K562 (cell line): Measurements from ENCODE around the gene PRKAG2. TPM values are rescaled to one million over a fixed set of nuclear protein-coding genes. Genes with fewer than 3 reads are reported as not detected.

Experiments used
- ADNP ChIP-seq: fragments of 200-800 bp; sonication (Bioruptor generic); IDR thresholded peaks from 2 replicates; pipeline ENCODE4 v1.6.1; 2016; ENCODE audit warnings: missing genetic modification characterization, missing compliant biosample characterization
- CAMTA2 ChIP-seq: fragments of 250-450 bp; sonication (Bioruptor Pico); conservative IDR thresholded peaks from 2 replicates; pipeline ENCODE4 v1.5.1; 2022
- CBX1 ChIP-seq: sonication (generic); IDR thresholded peaks from 2 replicates; pipeline ENCODE4 v1.6.1; 2016; ENCODE audit warnings: antibody characterized with exemption, low read depth, mild to moderate bottlenecking
- CBX5 ChIP-seq: IDR thresholded peaks from 2 replicates; pipeline ENCODE4 v1.6.1; 2014; ENCODE audit warnings: low read depth, borderline replicate concordance
- E2F1 ChIP-seq: sonication (generic); formaldehyde crosslinking; IDR thresholded peaks from 2 replicates; pipeline ENCODE4 v1.8.1; 2023; ENCODE audit warnings: mild to moderate bottlenecking, missing genetic modification reagents, moderate library complexity
- HMG20A ChIP-seq: fragments of 450-650 bp; formaldehyde crosslinking; conservative IDR thresholded peaks from 2 replicates; pipeline ENCODE4 v1.4.0; 2020; ENCODE audit warnings: mild to moderate bottlenecking, mixed read lengths
- IFI16 ChIP-seq: fragments of 250-450 bp; sonication (Bioruptor Pico); IDR thresholded peaks from 2 replicates; pipeline ENCODE4 v2.1.2; 2022; ENCODE audit warnings: mild to moderate bottlenecking, inconsistent platforms
- KLF16 ChIP-seq: IDR thresholded peaks from 2 replicates; pipeline ENCODE4 v1.6.1; 2016; ENCODE audit warnings: antibody characterized with exemption
- MCM2 ChIP-seq: fragments of 450-650 bp; IDR thresholded peaks from 2 replicates; pipeline ENCODE4 v1.6.1; 2017; ENCODE audit warnings: low read depth, mild to moderate bottlenecking
- MTA3 ChIP-seq: fragments of 450-650 bp; formaldehyde crosslinking; IDR thresholded peaks from 2 replicates; pipeline ENCODE4 v1.6.1; 2017; ENCODE audit warnings: mild to moderate bottlenecking, borderline replicate concordance
- NR4A1 ChIP-seq, 2 experiments: fragments of 250-450 bp in 1 of 2; fragments of 450-650 bp in 1 of 2; sonication (Bioruptor Pico) in 1 of 2; IDR thresholded peaks; 2 replicates each; pipeline versions ENCODE4 v1.4.0 to v1.6.1; 2016 to 2020; ENCODE audit warnings: mild to moderate bottlenecking in 2 of 2, missing compliant biosample characterization in 1 of 2, missing genetic modification characterization in 1 of 2, moderate library complexity in 1 of 2
- NRF1 ChIP-seq, 2 experiments: fragments of 450-650 bp; IDR thresholded peaks in 1 of 2; conservative IDR thresholded peaks in 1 of 2; 2 replicates each; pipeline ENCODE4 v1.6.1; 2014; ENCODE audit warnings: mild to moderate bottlenecking in 2 of 2
- RBM39 ChIP-seq: fragments of 200-400 bp; formaldehyde crosslinking; optimal IDR thresholded peaks from 2 replicates; pipeline ENCODE3; 2018; ENCODE audit warnings: low read depth, low read length
- RNF2 ChIP-seq: sonication (generic); IDR thresholded peaks from 2 replicates; pipeline ENCODE4 v1.6.1; 2016
- SAFB ChIP-seq: fragments of 200-400 bp; formaldehyde crosslinking; IDR thresholded peaks from 2 replicates; pipeline ENCODE4 v1.6.1; 2017; ENCODE audit warnings: low read depth, low read length, borderline replicate concordance
- SIN3B ChIP-seq: fragments of 450-650 bp; IDR thresholded peaks from 2 replicates; pipeline ENCODE4 v1.6.1; 2017; ENCODE audit warnings: low read depth, mild to moderate bottlenecking, moderate library complexity
- TAF7 ChIP-seq: fragments of 450-650 bp; IDR thresholded peaks from 2 replicates; pipeline ENCODE4 v1.6.1; 2016; ENCODE audit warnings: missing genetic modification characterization, missing compliant biosample characterization
- TOE1 ChIP-seq, 2 experiments: fragments of 450-650 bp in 1 of 2; sonication (generic) in 1 of 2; formaldehyde crosslinking in 1 of 2; IDR thresholded peaks; 2 replicates each; pipeline versions ENCODE4 v1.7.1 to v1.8.0; 2016 to 2022; ENCODE audit warnings: borderline replicate concordance in 2 of 2, mild to moderate bottlenecking in 2 of 2, antibody characterized with exemption in 1 of 2, inconsistent platforms in 1 of 2, low read depth in 1 of 2, missing genetic modification reagents in 1 of 2, moderate library complexity in 1 of 2
- ZNF197 ChIP-seq: fragments of 200-800 bp; sonication (Bioruptor generic); IDR thresholded peaks from 2 replicates; pipeline ENCODE4 v1.6.1; 2016; ENCODE audit warnings: low read depth, missing genetic modification characterization, missing compliant biosample characterization
- ZNF212 ChIP-seq: fragments of 450-650 bp; formaldehyde crosslinking; IDR thresholded peaks from 2 replicates; pipeline ENCODE4 v1.4.0; 2020; ENCODE audit warnings: mild to moderate bottlenecking
- ZNF316 ChIP-seq: fragments of 450-650 bp; IDR thresholded peaks from 2 replicates; pipeline ENCODE4 v1.6.1; 2016
- polyA plus RNA-seq, 8 experiments: library from polyadenylated mRNA; depleted of rRNA in 4 of 8; stranded (reverse) in 5 of 8; unstranded in 3 of 8; fragments of >200 nt; fragmentation: Nextera tagmentation in 2 of 8; fragmentation: Illumina TruSeq in 1 of 8; extraction: Ambion mirVana in 2 of 8; extraction: Trizol in 1 of 8; gene quantifications; 2 replicates each; pipeline versions ENCODE4 v1.2.1 to v1.2.3, GENCODE V29; 2011 to 2014; ENCODE audit warnings: inconsistent platforms in 1 of 8, missing spikeins in 1 of 8
- total RNA-seq, 7 experiments: library from RNA; depleted of rRNA in 6 of 7; stranded (reverse); fragments of >200 nt in 6 of 7; fragmentation: Illumina TruSeq in 2 of 7; extraction: Trizol in 2 of 7; gene quantifications; 2 replicates each; pipeline versions ENCODE4 v1.2.1 to v1.2.3, GENCODE V29; 2011 to 2021; ENCODE audit warnings: low replicate concordance in 1 of 7
- TF ChIP-seq, protein P1 (sequence below): sonication (generic); formaldehyde crosslinking; IDR thresholded peaks from 2 replicates; pipeline ENCODE4 v1.8.0; 2023; ENCODE audit warnings: missing genetic modification reagents, mild to moderate bottlenecking, borderline replicate concordance

PRKAG2 gene
- total and polyA plus RNA-seq, 9 of the 15 experiments (the other 6 are each of a cell fraction or from before 2014, with no cell fraction given) = 0.99 to 5.6 (median 3.3) TPM

GRCh38 chr7:151520419-151521261, 356.3 kb downstream of the PRKAG2 start (continued):
- TF ChIP-seq ADNP (peak; percentile 89), KLF16 (no peak), NR4A1 (CRISPR knock-in tag; IDR thresholded peaks at IDR 0.05) (no peak), NR4A1 (tag; IDR thresholded peaks at IDR 0.05) (peak; percentile 88), ZNF197 (CRISPR knock-in tag) (no peak), MTA3 (peak; percentile 20; the same call in 1 of the 2 replicates), CBX5 (peak; percentile 31; the same call in 1 of the 2 replicates), ZNF316 (no peak), IFI16 (CRISPR knock-in tag) (no peak), HMG20A (CRISPR knock-in tag) (no peak), ZNF212 (CRISPR knock-in tag) (peak; percentile 20; the same call in 1 of the 2 replicates), RBM39 (no peak), SIN3B (peak; percentile 50; the same call in 1 of the 2 replicates), SAFB (0 out of 2 replicates have a peak, but pooled peaks have one; percentile 21), CBX1 (peak; percentile 79; the same call in 1 of the 2 replicates), E2F1 (CRISPR knock-in tag) (peak; percentile 75; the same call in 1 of the 2 replicates), TAF7 (tag) (no peak), TOE1 (IDR thresholded peaks at IDR 0.05; ENCODE audit: borderline replicate concordance) (no peak), TOE1 (CRISPR knock-in tag; IDR thresholded peaks at IDR 0.05; ENCODE audit: borderline replicate concordance, low read depth) (0 out of 2 replicates have a peak, but pooled peaks have one; percentile 70), MCM2 (no peak), CAMTA2 (0 out of 2 replicates have a peak, but pooled peaks have one; percentile 68), RNF2 (no peak), NRF1 (conservative IDR thresholded peaks at IDR 0.05 in 1 of 2, IDR thresholded peaks at IDR 0.05 in 1 of 2) (no peak)
- TF ChIP-seq, protein P1, sequence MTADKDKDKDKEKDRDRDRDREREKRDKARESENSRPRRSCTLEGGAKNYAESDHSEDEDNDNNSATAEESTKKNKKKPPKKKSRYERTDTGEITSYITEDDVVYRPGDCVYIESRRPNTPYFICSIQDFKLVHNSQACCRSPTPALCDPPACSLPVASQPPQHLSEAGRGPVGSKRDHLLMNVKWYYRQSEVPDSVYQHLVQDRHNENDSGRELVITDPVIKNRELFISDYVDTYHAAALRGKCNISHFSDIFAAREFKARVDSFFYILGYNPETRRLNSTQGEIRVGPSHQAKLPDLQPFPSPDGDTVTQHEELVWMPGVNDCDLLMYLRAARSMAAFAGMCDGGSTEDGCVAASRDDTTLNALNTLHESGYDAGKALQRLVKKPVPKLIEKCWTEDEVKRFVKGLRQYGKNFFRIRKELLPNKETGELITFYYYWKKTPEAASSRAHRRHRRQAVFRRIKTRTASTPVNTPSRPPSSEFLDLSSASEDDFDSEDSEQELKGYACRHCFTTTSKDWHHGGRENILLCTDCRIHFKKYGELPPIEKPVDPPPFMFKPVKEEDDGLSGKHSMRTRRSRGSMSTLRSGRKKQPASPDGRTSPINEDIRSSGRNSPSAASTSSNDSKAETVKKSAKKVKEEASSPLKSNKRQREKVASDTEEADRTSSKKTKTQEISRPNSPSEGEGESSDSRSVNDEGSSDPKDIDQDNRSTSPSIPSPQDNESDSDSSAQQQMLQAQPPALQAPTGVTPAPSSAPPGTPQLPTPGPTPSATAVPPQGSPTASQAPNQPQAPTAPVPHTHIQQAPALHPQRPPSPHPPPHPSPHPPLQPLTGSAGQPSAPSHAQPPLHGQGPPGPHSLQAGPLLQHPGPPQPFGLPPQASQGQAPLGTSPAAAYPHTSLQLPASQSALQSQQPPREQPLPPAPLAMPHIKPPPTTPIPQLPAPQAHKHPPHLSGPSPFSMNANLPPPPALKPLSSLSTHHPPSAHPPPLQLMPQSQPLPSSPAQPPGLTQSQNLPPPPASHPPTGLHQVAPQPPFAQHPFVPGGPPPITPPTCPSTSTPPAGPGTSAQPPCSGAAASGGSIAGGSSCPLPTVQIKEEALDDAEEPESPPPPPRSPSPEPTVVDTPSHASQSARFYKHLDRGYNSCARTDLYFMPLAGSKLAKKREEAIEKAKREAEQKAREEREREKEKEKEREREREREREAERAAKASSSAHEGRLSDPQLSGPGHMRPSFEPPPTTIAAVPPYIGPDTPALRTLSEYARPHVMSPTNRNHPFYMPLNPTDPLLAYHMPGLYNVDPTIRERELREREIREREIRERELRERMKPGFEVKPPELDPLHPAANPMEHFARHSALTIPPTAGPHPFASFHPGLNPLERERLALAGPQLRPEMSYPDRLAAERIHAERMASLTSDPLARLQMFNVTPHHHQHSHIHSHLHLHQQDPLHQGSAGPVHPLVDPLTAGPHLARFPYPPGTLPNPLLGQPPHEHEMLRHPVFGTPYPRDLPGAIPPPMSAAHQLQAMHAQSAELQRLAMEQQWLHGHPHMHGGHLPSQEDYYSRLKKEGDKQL (CRISPR knock-in tag) = 0 out of 2 replicates have a peak, but pooled peaks have one; percentile 52
